ENCODE measurements around the gene GHDC.

Gene GHDC

GRCh38 chr17:42182927-42183734 lies 11.2 kb downstream of the GHDC start:
- no peak for DNase-seq (ENCODE audit: low spot score)

DNA sequence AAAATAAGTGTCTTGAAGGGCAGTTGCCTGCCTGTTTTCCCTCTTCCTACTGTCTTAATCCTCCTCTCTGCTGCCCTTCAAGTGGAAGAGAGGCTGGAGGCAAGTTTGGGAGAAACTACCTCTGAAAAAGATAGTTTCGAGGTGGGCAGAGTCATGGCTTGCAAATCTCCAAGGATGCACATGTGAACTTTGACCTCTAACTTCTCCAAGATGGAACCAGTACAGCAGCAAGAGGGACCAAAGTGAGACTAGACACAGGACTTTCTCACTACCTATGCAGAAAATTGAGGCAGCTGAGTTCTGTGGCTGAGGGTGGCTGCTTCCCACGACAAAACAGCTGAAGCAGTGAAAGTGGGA lies 12.5 kb downstream of the GHDC start:
- no peak for DNase-seq (ENCODE audit: low spot score)

DNA sequence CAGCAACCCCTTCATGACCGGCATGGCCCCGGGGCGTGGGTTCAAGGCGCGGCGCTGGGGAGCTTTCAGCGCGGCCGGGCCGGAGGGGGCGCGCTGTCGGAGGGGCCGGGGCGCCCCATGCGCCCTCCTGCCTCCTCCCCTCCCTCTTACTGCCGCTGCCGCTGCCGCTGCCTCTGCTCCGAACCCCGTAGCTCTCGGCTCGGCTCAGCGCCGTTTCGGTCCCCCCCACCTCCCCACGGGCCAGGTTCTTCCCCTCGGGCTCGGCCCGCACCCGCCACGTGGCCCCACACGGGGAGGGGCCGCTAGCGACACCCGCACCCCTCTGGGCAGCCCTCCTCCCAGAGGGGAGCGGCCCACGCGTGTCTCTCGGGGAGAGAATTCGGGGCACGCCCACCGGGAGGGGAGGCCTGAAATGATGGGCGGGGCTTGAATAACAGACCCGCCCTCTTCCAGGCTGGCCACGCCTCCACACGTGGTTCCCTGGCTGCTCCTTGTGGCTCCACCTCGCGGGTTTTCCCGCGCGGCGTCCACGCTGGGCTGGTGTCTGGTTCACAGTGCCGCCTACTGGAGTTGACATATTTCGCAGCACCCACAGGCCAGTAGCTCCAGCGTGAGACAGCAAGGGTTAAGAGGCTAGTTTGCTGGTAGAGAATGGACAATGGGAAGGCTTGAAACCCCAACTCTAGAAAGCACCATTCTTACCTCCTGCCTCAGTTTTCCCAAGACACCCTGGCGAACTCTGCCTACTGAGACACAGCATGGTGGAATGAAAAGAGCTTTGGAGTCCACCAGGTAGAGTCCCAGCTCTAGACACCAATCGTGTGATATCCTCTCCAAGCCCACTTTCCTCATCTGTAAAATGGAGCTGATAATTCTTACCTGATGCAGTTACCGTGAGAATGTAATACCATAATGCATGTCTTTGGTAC lies 13.1 kb downstream of the GHDC start, which contains the start of gene KCNH4:
Gene KCNH4, minus strand, starts transcription at position 221 of the 929 bp plus-strand sequence. Its CDS starts 197 bp downstream, at position 24.
- peak; percentile 85 for DNase-seq (ENCODE audit: low spot score)

DNA sequence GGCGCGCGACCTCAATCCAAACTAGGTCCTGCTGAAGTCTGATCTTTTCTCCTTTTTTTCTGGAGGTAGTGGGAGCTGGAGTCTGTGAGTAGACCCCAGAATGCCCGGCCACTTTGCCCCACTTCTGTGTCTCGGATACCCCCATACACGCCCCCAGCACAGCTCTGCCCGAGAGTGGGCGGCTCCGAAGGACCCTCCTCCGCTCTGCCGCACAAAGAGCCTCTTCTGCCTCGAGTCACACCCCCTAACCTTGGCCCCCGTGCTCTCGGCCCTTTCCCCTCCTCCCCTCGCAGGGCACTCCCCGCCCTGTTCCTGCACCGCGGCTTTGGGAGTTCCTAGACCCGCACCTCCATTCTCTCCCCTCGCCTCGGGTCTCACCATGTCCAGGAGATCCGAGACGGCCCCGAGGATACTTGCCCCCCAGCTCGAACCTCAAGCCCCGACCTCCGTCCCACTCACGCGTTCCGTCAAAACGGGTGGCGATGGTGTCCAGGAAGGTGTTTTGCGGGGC lies 13.8 kb downstream of the GHDC start:
- DNase-seq (ENCODE audit: low spot score): no peak

DNA sequence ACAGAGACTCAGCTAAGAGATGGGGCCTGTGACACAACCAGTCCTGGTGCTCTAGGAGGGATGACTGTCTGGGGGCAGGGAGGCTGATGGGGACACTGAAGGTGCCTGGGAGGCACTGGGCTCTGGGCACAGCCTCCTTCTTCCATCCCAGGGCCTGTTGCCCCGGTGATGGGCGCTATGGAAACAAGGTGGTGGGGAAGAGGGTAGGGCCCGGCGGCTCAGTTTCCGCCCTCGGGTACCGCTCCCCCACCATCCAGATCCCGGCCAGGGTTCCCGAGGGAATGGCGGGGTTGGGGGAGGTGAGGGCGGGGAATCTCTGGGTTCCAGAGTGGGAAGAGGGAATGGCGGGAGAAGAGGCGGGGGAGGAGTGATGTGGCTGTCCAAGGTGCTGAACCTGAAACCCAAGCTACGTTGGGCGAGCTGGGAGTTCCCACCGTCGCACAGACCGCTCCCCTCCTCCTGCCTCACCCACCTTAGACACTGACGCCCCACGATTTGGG lies 14.3 kb downstream of the GHDC start:
- no peak for DNase-seq (ENCODE audit: low spot score)

- DNase-seq (ENCODE audit: low spot score): no peak
These were observed 15.0 kb downstream of the GHDC start for GRCh38 chr17:42179335-42179734.

DNA sequence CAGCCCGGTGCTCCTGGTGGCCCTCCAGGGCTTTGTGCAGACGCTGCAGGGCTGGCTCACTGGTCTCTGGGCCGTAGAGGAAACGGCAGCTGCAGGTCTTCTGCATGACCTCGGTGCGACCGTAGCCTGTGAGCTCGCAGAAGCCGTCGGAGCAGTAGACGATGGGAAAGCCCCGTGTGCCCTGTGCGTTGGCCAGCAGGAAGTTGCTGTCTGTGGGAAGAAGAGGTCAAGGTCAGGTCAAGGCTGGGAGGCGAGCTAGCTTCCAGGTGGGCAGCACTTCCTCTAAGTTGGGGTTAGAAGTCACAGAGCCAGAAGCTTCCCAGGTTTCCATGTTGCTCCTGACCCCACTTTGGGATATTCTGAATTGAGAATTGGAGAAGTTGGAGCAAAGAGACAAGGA lies 15.5 kb downstream of the GHDC start:
- no peak for DNase-seq (ENCODE audit: low spot score)

- DNase-seq (ENCODE audit: low spot score): no peak
These were observed 16.6 kb downstream of the GHDC start for GRCh38 chr17:42177684-42178083.

DNA sequence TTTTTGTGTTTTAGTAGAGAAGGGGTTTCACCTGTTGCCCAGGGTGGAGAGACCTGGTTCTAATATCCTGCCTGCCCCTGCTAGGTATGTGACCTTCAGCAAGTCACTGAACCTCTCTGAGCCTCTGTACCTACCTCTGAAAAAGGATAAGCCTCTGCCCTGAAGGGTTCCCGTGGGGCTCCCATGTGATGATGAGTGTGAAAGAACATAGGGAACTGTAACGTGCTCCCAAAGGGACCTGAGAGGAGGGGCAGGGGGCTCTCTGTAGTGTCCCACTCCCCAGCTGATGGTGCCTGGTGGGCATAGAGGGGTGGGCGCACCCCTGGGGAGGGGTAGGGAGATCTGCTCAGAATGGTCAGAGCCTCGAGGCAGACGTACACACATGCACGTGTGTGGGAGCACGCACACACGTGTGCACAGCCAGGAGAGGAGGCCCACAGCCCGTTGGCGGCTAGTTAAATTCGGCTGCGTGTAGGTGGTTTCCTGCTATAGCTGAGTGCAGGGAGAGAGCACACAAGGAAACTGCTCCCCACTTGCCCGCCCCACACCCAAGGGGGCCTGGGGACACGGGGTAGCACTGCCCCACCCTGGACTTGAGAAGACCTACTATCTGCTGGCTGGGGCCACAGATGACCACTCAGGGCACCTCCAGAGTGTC lies 20.0 kb downstream of the GHDC start:
- no peak for DNase-seq (ENCODE audit: low spot score)

- DNase-seq (ENCODE audit: low spot score): no peak
These were observed 22.5 kb downstream of the GHDC start for GRCh38 chr17:42171831-42172230.

GRCh38 chr17:42169351-42169750 lies 24.9 kb downstream of the GHDC start:
- no peak for DNase-seq (ENCODE audit: low spot score)

DNA sequence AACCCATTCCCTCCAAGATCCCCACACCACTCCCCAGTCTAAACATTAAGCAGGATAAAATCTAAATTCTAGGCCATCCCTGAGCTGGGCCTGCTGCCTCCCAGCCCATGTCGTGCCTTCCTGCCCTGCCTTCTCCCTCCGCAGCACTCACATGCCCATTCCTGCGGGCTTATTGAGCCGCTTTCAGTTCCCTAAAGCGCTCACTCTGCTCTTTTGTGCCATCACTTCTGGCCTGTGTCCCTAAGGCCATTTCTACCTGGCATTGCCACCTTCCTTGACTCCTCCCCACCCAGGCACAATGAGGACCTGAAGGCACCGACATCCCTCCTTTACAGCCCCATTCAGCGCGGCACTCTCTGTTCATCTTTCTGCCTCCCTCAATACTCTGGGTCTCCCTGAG lies 26.5 kb downstream of the GHDC start:
- DNase-seq (ENCODE audit: low spot score): no peak

- DNase-seq (ENCODE audit: low spot score): no peak
These were observed 28.0 kb downstream of the GHDC start for GRCh38 chr17:42166196-42166763.

- no peak for DNase-seq (ENCODE audit: low spot score)
These were observed 28.5 kb downstream of the GHDC start for GRCh38 chr17:42165751-42166150.

GRCh38 chr17:42163696-42164407 lies 30.4 kb downstream of the GHDC start:
- no peak for DNase-seq (ENCODE audit: low spot score)

DNA sequence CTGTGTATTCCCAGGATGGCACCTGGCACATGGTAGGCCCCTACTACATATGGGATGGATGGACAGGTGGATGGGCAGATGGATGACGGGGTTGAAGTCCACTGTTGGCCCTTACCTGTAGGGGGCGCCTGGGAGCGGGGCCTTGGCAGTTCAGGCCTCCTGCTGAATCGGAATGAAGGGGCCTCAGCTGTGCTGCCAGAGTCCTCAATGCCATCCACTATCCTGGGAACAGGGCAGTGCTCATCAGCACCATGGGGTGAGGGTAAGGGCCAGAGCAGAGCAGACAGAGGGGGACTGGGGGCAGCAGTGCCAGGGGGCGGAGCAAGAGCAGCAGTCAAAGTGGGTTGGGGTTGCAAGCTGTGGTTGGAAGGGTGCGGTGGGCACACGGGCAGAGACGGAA lies 31.2 kb downstream of the GHDC start:
- DNase-seq (ENCODE audit: low spot score): no peak

- no peak for DNase-seq (ENCODE audit: low spot score)
These were observed 33.8 kb downstream of the GHDC start for GRCh38 chr17:42160531-42160910.

DNA sequence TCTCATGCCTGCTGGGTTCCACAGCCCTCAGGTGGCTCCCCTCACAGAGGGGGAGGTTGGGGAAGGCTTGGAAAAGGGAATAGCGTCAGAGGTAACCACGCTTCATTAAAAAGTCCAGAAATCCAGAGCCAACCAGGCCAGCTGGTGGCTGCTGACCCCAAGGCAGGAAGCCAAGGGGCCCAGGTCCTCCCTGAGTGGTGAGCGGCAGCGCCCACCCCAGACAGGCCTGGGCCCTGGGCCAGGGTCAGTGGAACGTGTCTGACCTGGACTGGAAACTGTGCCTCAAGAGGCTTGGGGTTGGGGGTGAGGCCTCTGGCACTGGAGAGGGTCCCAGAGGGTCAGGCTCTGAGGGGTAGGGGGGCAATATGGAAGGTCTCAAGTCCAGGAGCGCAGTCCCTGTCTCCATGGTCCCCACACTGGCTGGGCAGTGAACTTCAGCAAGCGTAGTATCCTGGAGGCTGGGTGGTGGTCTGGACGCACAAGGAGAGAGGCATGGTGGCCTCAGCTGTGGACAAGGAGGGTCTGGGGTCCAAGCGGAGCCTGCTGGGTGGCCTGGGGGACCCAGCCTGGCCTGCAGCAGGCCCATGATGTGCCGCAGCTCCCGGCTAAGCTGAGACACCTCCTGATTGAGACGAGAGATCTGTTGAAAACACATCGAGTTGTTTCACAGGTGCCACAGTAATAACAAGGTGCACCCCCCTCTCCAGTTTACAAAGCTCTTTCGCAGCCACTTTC lies 34.3 kb downstream of the GHDC start:
- no peak for DNase-seq (ENCODE audit: low spot score)

DNA sequence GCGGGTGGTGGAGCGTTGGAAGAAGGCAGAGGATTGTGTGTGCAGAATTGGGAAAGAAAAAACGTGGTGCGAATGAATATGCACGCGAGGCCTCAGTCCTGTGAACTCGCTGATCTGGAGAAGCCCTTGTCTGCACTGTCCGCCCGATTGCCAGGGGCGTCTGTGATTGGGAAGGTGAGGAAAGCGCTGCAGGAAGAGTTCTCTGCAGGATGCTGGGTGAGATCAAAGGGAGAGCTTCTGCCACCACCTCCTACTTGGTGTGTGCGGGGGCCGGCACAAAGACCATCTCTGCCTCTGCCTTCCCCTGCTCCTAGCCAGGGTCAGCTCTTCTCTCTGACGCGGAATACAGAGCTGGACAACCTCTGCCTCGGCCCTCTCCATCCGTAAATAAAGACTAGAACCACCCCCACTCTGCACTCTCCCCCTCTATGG lies 38.7 kb downstream of the GHDC start:
- DNase-seq (ENCODE audit: low spot score): no peak
